ENCODE data around the gene PGM3.

Gene PGM3

DNA sequence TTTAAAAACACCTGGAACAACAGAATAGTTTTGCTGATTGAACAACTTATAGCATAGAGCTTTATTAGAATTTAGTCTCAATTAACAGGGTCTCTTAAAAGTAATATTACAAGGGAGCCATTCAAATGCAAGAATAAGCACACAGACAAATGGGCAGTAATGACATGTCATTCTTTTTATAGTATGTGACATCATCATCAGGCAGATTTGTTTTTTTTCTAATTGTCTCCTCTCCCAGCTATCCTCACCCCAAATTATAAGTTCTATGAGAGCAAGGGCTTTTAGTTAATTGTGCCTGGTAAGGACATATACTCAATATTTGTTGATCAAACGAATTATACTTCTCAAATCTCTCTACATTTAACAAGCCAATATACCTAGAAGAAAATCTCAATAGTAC lies 11.0 kb downstream of the PGM3 start:
- no peak for DNase-seq

DNA sequence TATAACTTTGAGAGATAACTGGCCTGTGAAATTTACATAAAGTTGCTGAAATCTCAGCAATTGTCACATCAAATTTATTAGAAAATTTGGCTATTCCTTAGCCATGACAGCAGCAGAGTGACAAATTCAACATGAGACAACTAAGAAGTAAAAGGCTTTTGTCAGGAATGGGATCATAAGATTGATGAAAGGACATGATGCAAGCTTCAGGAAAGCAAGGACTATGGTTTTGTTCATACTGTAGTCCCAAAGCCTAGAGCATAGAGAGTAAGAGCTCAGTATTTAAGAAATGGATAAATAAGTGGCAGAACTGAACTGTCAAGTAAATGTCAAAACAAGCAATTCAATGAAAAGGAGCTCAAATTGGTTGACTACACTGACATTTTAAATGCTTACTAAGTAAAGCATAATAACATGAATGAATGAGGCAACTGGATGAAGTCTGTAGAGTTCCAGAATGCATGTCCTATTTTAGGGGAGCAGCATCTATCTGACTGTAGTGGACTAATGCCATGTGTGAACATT lies 12.6 kb downstream of the PGM3 start:
- no peak for DNase-seq

DNA sequence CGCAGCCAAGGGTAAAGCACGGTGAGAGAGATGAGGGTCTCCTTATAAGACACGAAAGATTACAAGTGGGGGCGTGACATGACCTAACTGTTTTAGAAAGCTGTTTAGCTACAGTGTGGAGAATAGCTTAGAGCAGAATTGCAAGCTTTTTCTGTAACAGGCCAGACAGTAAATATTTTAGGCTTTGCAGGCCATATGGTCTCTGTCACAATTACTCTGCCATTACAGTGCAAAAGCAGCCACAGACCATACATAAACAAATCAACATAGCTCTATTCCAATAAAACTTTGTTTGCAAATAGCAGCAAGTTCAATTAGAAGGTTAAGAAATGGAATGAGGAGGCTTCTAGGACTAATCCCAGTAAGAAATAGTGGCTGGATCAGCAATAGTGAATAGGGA lies 16.8 kb downstream of the PGM3 start:
- no peak for DNase-seq

DNA sequence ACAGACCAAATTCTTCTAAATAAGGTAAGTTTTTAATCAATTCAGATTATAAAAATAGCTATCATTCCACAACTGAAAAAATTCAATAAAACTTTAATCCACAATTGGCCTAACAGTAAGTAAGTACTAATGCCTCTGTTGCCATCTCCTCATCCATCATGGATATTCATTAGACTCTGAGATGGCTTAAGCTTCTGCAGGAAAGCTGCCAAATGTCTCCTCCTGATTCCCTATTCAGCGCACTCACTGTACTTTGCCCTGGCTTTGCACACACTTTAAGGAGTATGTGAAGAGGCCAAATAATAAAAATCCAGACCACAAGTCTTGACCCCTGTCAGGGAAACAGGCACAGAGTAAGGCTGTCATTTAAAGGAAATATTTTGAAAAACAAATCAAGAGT lies 23.6 kb downstream of the PGM3 start:
- no peak for DNase-seq

DNA sequence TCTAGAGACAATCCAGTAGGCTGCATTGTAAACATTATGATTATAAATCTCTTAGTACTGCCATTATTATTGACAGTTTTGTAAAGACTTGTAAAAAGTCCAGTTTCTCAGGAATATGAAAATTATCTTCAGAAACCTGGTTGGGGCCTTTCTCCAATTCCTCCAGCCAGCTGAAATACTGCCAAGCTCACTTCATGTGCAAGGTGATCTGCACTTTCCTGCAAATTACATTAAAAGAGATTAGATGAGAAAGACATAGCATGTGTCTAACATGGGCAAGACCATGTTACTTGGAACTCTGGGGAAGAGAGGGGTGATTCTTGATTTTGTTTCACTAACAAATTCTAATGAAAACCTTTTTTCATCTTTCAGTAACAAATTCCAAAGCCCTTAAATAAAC lies 24.0 kb downstream of the PGM3 start:
- no peak for DNase-seq

DNA sequence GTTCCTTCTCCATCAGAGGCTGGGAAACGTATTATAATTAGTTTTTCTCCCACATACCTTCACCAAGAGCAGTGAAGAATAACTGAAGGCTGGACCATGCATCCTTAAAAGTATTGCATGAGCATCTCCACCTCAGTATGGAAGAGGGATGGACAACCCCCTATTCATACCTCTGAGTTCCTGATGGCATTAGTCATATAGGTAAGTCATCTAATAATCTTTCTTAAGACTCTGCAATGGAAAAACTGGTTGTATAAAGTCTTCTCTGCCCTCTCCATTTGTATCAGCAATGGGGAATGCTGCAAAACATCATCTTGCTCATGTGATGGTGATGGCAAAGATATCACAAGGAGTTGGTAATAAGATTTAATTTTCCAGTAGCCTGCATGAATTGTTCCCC lies 24.5 kb downstream of the PGM3 start:
- no peak for DNase-seq

DNA sequence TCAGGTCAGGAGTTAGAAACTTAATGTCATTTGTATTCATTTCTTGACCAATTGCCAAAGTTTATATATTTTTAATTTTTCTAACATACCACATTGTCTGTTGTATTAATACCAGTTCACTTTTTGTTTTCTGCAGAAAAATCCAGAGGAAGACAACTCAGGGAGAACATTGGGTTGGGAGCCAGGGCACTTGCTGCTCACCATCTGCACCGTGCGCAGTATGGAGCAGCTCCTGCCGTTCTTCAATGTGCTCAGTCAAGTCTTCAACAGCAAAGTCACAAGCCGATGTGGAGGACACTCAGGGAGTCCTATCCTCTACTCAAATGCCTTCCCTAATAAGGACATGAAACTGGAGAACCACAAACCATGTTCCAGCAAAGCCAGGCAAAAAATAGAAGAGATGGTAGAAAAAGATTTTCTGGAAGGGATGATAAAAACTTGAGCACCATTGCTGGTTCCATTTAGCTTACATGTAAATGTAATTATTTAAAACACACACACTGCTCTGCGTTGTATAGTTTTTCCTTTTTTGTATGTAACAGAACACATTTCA lies 25.3 kb downstream of the PGM3 start:
- DNase-seq, result no peak

DNA sequence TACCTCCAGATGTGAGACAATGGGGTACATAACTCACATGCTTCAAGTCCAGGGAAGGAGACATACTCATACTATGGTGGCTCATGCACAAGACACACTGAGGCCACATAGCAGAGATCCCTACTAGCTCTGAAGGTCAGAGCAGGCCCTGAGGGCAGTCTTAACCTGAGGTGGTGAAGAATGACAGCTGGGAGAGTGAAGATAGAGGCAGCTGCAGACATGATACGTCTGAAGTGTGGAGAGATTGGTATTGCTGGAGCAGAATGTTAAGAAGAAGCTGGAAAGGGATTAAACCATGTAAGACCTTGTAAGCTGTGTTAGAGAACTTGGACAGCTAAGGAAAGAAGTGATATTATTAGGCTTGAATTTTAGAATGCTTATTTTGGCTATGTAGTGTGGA lies 32.9 kb downstream of the PGM3 start:
- DNase-seq, result no peak

DNA sequence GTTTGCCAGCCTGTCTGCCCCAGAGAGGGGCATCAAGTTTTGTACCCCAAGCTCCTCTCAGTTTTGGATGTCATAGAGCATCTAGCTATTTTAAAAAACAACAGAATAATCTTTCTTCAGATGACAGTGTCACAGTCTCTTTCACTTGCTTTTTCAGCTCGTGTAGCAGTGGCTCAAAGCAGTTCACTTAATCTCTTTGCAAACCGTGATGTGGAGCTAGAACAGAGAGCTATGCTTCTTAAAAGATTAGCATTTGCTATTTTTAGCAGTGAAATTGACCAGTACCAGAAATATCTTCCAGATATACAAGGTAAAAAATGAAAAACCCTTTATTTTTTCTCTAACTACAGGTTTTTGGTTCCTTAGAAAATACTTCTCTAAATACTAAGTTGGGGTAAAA lies 37.3 kb downstream of the PGM3 start:
- no peak for DNase-seq

DNA sequence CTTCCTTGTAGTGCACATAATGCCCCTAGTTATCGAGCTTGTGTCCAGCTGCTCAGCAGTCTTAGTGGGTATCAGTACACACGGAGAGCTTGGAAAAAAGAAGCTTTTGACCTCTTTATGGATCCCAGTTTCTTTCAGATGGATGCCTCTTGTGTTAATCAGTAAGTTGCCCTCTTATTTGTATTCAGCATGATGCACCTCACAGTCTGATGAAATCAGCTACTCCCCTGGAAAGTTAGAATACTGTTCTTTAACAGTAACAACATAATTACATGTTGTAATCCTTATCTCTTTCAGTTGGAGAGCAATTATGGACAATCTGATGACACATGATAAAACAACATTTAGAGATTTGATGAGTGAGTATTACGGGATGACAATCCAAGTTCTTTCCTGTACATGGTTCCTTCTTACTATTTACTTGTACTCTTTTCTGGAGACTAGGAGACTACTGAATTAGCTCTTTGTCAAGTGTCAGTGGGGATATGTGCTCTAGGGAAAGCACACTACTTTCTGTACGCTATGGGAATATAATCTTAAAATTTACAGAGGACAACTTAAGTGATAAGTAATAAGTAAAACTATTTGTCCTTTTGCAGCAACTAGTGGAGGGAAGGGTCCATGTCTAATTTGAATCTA lies 39.1 kb downstream of the PGM3 start:
- no peak for DNase-seq

DNA sequence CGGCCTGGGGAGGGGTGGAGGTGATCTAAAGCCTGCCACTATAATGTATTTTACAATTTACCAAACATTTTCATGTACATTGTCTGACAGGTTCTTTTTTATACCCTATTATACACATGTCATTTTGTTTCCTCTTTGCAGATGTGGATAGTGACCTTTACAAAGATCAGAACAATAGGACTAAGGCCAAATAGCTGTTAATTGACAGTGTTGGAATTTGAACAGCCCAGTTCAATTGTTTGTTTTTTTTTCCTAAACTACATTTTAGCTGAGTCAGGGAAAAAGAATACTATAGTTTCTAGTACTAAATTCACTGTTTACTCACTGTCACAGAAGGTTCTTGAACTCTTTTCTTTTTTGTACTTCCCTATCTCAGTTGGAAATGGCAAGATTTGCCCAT lies 40.2 kb downstream of the PGM3 start:
- DNase-seq, result no peak

DNA sequence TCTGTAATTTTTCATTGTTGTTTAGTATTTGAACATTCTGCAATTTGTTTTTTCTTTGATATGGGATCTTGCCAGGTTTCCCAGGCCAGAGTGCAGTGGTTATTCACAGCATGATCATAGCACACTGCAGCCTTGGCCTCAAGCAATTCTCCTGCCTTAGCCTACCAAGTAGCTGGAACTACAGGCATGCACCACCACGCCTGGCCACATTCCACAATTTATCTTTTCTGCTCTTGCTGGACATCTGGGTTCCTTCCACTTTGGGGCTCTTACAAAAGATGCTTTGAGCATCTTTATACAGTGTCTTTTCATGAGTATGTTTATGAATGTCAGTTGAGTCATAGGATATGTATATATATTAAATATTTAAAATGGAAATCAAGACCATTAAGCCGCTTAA lies 42.0 kb downstream of the PGM3 start:
- DNase-seq, result no peak

DNA sequence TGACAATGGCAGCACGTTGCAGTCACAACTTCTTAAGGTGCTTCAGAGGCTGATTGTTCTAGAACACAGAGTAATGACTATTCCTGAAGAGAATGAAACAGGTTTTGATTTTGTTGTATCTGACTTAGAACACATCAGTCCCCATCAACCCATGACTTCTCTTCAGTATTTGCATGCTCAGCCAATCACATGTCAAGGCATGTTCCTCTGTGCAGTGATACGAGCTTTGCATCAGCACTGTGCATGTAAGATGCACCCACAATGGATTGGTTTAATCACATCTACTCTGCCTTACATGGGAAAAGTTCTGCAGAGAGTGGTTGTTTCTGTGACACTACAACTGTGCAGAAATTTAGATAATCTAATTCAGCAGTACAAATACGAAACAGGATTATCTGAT lies 54.3 kb downstream of the PGM3 start:
- no peak for DNase-seq

DNA sequence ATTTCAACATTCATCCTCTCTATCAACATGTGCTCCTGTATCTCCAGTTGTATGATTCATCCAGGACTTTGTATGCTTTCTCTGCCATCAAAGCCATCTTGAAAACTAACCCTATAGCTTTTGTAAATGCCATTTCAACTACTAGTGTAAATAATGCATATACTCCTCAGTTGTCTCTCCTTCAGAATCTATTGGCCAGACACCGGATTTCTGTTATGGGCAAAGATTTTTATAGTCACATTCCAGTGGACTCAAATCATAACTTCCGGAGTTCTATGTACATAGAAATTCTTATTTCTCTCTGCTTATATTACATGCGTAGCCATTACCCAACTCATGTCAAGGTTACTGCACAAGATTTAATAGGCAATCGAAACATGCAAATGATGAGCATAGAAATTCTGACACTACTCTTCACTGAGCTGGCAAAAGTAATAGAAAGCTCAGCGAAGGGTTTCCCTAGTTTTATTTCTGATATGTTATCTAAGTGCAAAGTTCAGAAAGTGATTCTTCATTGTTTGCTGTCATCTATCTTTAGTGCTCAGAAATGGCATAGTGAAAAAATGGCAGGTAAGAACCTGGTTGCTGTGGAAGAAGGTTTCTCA lies 54.8 kb downstream of the PGM3 start:
- no peak for DNase-seq

DNA sequence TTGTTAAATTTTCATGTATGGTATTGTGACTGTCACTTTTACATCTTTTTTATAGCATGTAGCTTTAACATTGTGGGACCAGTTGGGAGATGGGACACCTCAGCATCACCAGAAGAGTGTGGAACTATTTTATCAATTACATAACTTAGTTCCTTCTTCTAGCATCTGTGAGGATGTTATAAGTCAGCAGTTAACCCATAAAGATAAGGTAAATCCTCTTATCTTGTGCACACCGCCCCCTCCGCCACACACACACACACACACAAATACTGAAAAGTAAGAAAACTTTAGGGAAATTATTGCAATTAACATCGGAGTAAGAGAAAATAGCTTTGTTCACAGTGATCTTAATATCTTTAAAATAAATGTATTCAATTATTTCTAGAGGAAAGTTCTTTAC lies 60.9 kb downstream of the PGM3 start:
- DNase-seq, result no peak

DNA sequence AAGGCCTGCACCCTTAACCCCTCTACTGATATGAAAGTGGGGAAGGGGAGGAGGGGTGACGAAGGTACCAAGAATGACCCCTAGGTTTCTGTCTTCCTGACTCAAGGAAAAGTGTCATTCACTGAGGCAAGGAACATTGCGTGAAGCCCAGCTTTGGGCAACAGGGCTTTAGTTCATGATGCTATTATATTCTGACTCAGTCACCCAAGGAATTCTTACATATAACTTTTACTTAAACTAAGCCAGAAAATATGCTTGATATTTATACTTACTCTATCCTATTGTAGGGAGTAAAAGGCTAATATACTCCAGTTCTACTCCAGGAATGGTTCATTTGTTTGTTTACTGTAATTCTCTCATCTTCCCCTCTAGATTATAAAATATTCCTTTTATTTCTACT lies 65.1 kb downstream of the PGM3 start:
- DNase-seq, result no peak

DNA sequence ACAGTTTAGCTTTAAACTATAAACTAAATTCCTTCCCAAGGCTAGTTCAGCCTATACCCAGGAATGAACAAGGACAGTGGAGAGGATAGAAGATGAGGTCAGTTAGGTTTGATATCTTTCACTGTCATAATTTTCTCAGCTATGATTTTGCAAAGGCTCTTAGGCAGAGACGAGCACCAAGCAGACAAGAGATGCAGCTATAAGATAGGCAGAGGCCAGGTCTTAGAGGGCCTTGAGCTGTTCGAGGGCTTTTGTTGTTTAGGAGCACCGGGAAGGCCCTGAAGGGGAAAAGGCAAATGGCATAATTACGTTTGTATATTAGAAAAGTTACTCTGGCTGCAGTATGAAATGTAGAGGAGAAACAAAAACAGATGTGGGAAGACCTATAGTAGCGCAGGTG lies 65.8 kb downstream of the PGM3 start:
- no peak for DNase-seq

DNA sequence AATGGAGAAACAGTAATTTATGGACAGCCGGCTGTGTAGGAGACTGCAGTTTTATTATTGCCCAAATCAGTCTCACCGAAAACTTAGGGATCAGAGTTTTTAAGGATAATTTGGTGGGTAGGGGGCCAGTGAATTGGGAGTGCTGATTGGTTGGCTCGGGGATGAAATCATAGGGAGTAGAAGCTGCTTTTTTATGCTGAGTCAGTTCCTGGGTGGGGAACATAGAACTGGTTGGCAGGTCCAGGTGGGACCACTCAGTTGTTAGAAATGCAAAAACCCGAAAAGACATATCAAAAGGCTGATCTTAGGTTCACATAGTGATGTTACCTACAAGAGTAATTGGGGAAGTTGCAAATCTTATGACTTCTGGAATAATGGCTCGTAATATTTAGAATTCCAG lies 66.3 kb downstream of the PGM3 start:
- no peak for DNase-seq

DNA sequence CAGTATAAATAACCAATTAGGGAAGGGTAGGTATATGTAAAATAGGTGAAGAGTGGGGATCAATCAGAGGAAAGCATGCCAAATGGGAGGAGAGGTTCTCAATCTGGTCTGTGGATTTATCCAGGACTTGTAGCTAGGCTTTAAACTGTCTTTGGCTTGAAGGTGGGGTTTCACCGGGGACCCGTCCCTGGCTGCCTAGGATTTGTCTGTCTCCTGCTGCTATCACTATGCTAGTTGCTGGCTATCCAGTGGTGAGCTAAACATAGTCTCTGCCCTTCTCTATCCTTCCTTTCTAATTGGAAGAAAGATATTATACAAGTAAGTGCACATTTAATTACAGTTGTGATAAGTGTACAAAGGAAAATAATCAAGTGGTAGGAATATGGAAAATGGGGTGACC lies 66.8 kb downstream of the PGM3 start:
- no peak for DNase-seq

DNA sequence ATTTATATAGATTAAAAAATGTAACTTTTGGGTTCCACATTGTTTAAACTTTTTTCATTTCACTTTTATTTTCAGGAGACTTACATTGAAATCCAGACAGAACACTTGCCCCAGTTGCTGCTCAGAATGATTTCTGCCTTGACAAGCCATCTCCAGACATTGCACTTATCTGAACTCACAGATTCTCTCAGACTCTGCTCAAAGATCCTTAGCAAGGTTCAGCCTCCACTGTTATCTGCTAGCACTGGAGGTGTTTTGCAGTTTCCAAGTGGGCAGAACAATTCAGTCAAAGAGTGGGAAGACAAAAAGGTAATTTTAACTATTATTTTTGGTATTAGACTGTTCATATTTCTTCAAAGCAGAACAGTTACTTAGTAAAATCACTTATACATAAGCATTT lies 67.6 kb downstream of the PGM3 start:
- no peak for DNase-seq

DNA sequence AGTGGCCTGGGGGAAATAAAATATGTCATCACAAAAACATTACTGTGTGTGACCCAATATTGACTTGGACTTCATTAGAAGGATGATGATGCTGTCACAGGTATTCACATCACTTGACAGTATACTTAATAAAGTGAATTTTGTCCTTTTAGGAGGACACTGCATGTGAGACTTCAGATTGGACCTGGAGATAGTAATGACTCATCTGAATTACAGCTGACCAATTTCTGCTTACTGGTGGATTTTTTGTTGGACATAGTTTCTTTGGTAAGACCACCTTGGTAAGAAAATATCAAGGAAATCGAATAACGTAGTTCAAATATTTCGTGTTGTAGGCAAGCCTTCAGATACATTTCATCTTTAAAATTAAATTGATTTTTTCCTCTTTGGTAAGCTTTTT lies 68.5 kb downstream of the PGM3 start:
- no peak for DNase-seq

DNA sequence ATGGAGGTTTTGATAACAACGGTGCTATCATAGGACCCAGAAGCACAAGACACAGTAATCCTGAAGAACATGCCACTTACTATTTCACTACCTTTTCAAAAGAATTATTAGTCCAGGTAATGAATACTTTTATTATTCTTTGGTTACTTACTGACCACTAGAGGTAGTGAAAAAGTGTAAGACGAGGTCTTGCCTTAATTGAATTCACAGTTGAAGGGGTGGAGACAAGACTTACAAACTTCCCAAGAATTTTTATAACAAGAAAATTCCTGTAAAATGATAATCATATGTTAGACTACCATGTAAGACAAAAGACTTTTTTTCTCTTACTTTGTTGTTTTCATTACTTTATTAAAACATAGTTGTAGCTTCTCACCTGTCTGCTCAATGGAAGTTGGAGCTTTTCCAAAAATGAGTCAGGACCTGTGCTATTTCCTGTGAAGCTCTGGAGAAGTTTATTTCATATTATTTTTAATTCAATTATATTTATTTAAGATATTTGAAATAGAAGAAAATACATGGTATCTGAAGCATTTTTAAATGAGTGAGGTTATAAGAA lies 73.2 kb downstream of the PGM3 start:
- no peak for DNase-seq

DNA sequence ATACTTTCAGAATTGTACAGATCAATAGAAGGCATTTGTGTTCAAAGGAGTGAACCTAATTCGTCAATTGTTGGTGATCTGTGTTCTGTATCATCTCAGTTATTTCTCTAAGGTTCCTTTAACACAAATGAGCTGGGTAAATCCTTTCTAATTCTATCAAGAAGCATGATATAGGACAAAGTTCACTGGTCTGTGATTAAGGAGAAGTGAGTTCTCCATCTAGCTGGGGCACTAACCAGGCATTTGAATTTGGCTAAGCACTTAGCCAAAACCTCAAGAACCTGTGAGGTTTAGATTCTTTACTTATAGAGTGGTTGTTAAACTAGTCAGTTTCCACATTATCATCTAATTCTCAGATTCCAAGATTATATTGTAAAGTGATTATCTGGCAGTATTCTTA lies 75.3 kb downstream of the PGM3 start:
- DNase-seq, result no peak

Data from NCI-H1436 (cell line).